Stomach (tissue), 9 donors: ENCODE results near the gene UBE3D. TPM values are rescaled to one million over a fixed set of nuclear protein-coding genes. Genes with fewer than 3 reads are reported as not detected.

Experiments
- DNase-seq, 2 donors: peaks; one replicate each; pipeline versions ENCODE4 v3.0.0 to v3.0.0-alpha.2; 2013 to 2019
- H3K27ac ChIP-seq, 5 donors: fragments of 200-600 bp in 4 of 5; sonication (generic) in 4 of 5; one replicate each; pipeline ENCODE4 v1.5.1; 2013 to 2019; ENCODE audit warnings: mild to moderate bottlenecking in 1 of 5, moderate library complexity in 1 of 5
- H3K27me3 ChIP-seq, 3 donors: fragments of 200-600 bp; sonication (generic); one replicate each; pipeline ENCODE4 v1.5.1; 2017 to 2019; ENCODE audit warnings: mixed run types in 1 of 3
- H3K36me3 ChIP-seq, 4 donors: fragments of 200-600 bp; sonication (generic); 1 replicate in 3 of 4; 2 replicates in 1 of 4; pipeline ENCODE4 v1.5.1; 2016 to 2019
- H3K4me1 ChIP-seq, 4 donors: fragments of 200-600 bp; sonication (generic); one replicate each; pipeline ENCODE4 v1.5.1; 2016 to 2019
- H3K4me3 ChIP-seq, 4 donors: fragments of 200-600 bp; sonication (generic) in 3 of 4; one replicate each; pipeline ENCODE4 v1.5.1; 2016 to 2019; ENCODE audit warnings: mild to moderate bottlenecking in 1 of 4
- H3K9me3 ChIP-seq, 4 donors: fragments of 200-600 bp; sonication (generic); one replicate each; pipeline ENCODE4 v1.5.1; 2016 to 2019
- EP300 ChIP-seq: sonication (generic); formaldehyde crosslinking; IDR thresholded peaks from one replicate; pipeline ENCODE4 v1.6.1; 2017; ENCODE audit warnings: antibody characterized with exemption
- POLR2A ChIP-seq, 4 donors: fragments of 450-650 bp; IDR thresholded peaks; one replicate each; pipeline ENCODE4 v1.6.1; 2016; ENCODE audit warnings: antibody characterized with exemption in 4 of 4, control low read depth in 2 of 4, mild to moderate bottlenecking in 1 of 4, moderate library complexity in 1 of 4
- POLR2AphosphoS5 ChIP-seq, 3 donors: sonication (generic); formaldehyde crosslinking; IDR thresholded peaks; one replicate each; pipeline ENCODE4 v1.6.1; 2016; ENCODE audit warnings: antibody characterized with exemption in 3 of 3
- WGBS, 5 donors: extraction: QIAGEN DNeasy Blood & Tissue Kit in 3 of 5; methylation state at CpG; one replicate each; pipeline versions ENCODE4 v1.1.5 to v1.1.7; 2013 to 2018; 5-methylcytosine and 5-hydroxymethylcytosine counted together
- intact Hi-C: fragments of 100-400 bp; cut with DNase I; formaldehyde crosslinking; loops from one replicate; pipeline ENCODE4 v1.15.1; 2023; ENCODE audit warnings: low total_unique reads
- polyA plus RNA-seq, 3 donors: library from polyadenylated mRNA; stranded (reverse); fragments of 200-250 nt; gene quantifications; one replicate each; pipeline ENCODE4 v1.2.3, GENCODE V29; 2013
- total RNA-seq, 5 donors: library from RNA; depleted of rRNA; stranded (reverse); fragments of >200 nt; gene quantifications; one replicate each; pipeline versions ENCODE4 v1.1.0 to v1.2.3, GENCODE V29; 2014 to 2016
- TF ChIP-seq, protein P1 (sequence below), 7 experiments: fragments of 450-650 bp in 4 of 7; fragments of 200-600 bp in 3 of 7; sonication (generic) in 3 of 7; IDR thresholded peaks; one replicate each; pipeline ENCODE4 v1.5.1; 2016 to 2019; ENCODE audit warnings: antibody characterized with exemption in 7 of 7, control low read depth in 2 of 7, mild to moderate bottlenecking in 1 of 7
- donor health status: healthy with polysubstance abuse.
- donor health status: Bipolar disorder and iron deficiency.
- donor health status: healthy.

UBE3D gene
- total and polyA plus RNA-seq, 8 donors = 1.5 to 33.3 (median 11.8) TPM

DNA sequence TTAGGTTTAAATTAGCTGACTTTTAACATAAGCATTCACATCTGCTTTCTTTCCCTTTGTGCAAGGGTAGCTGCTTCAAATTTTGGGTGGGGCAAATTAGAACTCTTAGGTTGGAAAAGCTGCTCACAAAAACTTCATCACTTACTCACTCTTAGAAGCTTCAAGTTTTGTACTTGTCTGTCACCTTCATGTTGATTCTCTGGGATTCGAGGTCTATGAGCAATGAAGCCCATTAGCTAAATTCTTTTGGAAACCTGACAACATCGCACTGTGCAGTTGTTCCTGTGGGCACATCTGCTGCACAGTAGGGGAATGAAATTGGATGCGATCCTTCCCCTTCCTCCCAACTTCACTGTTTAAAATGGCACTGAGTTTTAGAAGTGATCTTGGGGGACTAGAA, 156.1 kb downstream of the UBE3D start:
- no peak for DNase-seq
- H3K27ac ChIP-seq = no peak overlapping the region
- WGBS, 5 donors = 66 to 85% (median 83%) methylated on average over 3 of the region's 3 CpGs
- no peaks in the 10 kb centered on the region for H3K36me3 ChIP-seq
- no peaks in the 10 kb centered on the region for H3K4me1 ChIP-seq
- intact Hi-C loops = no loop called here
- TF ChIP-seq POLR2AphosphoS5 (IDR thresholded peaks at IDR 0.05) (no peak), EP300 (no peak), POLR2A (IDR thresholded peaks at IDR 0.05) (no peak)
- TF ChIP-seq, protein P1, sequence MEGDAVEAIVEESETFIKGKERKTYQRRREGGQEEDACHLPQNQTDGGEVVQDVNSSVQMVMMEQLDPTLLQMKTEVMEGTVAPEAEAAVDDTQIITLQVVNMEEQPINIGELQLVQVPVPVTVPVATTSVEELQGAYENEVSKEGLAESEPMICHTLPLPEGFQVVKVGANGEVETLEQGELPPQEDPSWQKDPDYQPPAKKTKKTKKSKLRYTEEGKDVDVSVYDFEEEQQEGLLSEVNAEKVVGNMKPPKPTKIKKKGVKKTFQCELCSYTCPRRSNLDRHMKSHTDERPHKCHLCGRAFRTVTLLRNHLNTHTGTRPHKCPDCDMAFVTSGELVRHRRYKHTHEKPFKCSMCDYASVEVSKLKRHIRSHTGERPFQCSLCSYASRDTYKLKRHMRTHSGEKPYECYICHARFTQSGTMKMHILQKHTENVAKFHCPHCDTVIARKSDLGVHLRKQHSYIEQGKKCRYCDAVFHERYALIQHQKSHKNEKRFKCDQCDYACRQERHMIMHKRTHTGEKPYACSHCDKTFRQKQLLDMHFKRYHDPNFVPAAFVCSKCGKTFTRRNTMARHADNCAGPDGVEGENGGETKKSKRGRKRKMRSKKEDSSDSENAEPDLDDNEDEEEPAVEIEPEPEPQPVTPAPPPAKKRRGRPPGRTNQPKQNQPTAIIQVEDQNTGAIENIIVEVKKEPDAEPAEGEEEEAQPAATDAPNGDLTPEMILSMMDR (IDR thresholded peaks at IDR 0.05) = no peak
- H3K9me3 ChIP-seq = no peaks in the 10 kb centered on the region
- H3K4me3 ChIP-seq = no peak overlapping the region
- no peaks in the 10 kb centered on the region for H3K27me3 ChIP-seq

DNA sequence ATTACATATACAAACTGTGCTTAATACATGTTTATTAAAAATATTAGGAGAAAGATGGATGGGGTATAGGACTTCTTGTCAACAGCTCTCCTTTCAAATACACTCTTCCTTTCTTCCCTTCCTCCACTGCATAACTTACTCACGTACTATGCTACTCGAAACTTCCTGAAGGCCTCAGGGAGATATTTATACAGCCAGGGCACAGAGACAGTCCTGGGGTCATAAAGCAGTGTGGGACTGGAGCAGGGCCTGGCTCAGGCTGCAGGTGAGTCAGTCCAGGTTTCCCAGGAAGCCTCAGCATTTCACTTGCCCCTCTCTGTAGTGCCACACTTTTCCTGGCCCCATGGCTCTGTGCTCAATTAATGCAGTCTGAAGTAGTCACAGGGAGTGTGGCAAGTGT, 157.0 kb downstream of the UBE3D start:
- no peaks in the 10 kb centered on the region for H3K4me1 ChIP-seq
- H3K27ac ChIP-seq = no peak overlapping the region
- 63 to 87% (median 75%) methylated on average over 2 of the region's 2 CpGs for WGBS, 5 donors
- intact Hi-C loops = no loop called here
- no peaks in the 10 kb centered on the region for H3K9me3 ChIP-seq
- H3K4me3 ChIP-seq = no peak overlapping the region
- no peaks in the 10 kb centered on the region for H3K36me3 ChIP-seq
- no peaks in the 10 kb centered on the region for H3K27me3 ChIP-seq
- no peak for DNase-seq
- TF ChIP-seq POLR2A (IDR thresholded peaks at IDR 0.05) (no peak), POLR2AphosphoS5 (IDR thresholded peaks at IDR 0.05) (no peak), EP300 (no peak)
- TF ChIP-seq, protein P1 (IDR thresholded peaks at IDR 0.05) = no peak

DNA sequence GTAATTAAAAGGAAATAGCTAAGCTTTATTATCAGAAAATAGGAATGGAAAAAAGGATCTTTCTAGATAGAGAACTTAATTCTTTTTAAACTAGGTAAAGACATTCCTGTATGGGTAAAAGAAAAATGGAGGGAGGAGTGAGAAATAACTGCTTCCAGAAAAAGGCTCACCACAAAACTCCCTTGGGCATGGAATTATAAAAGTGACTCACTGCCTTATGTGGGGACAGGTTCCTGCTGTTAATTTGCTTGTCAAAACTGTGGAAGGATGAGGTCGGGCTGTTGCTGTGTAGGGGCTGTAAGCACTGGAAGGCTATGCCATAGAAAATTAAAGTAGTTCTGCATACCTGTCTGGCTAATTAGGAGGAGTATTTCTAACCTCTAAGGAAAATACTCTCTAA, 158.7 kb downstream of the UBE3D start:
- WGBS, 5 donors = 26 to 64% (median 41%) methylated on average over 1 of the region's 1 CpG
- Histone ChIP-seq H3K4me1 (no peaks in the 10 kb centered on the region), H3K27me3 (no peaks in the 10 kb centered on the region), H3K9me3 (no peaks in the 10 kb centered on the region), H3K36me3 (no peaks in the 10 kb centered on the region), H3K4me3 (no peak overlapping the region), H3K27ac (no peak overlapping the region)
- DNase-seq = peak in 1 of 2 donors; percentile 19
- TF ChIP-seq POLR2A (IDR thresholded peaks at IDR 0.05) = no peak
- no peak for TF ChIP-seq POLR2AphosphoS5 (IDR thresholded peaks at IDR 0.05)
- TF ChIP-seq, protein P1 (IDR thresholded peaks at IDR 0.05) = no peak
- TF ChIP-seq EP300 = no peak
- intact Hi-C loops = no loop called here

DNA sequence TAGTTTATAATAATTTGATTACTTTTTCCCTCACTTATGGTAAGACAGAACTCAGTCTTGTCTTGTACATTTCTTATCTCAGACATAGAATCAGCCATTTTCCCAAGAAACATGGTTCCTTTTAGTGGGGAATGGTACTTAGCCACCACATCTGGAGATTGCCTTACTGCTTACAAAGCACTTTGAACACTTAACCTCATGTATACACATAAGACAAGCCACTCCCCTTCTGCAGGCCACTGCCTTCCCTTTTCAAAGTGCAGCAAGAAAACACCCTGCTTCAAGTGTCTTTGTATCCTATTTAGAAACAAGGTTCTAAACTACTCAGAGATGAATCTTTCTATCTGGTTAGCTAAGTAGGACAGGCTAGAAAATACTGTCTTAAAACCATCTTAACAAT, 159.2 kb downstream of the UBE3D start:
- Histone ChIP-seq H3K27ac (no peak overlapping the region), H3K27me3 (no peaks in the 10 kb centered on the region)
- peak in 1 of 2 donors; percentile 25 for DNase-seq

More for the DNA sequence above, 159.2 kb downstream of the UBE3D start:
- intact Hi-C loops = no loop called here
- H3K4me1 ChIP-seq = no peaks in the 10 kb centered on the region
- H3K9me3 ChIP-seq = no peaks in the 10 kb centered on the region
- H3K36me3 ChIP-seq = no peaks in the 10 kb centered on the region
- TF ChIP-seq, protein P1 (IDR thresholded peaks at IDR 0.05) = no peak
- TF ChIP-seq EP300 (no peak), POLR2A (IDR thresholded peaks at IDR 0.05) (no peak), POLR2AphosphoS5 (IDR thresholded peaks at IDR 0.05) (no peak)
- H3K4me3 ChIP-seq = no peak overlapping the region
